Loucy (cell line): ENCODE data around the gene SCGB1A1.

ENCODE experiments used
- CTCF ChIP-seq: fragments of 200-600 bp; sonication (generic); conservative IDR thresholded peaks from 2 replicates; pipeline ENCODE4 v1.5.1; 2014; ENCODE audit warnings: mild to moderate bottlenecking, antibody characterized with exemption, low read length
- EZH2phosphoT487 ChIP-seq: fragments of 200-600 bp; IDR thresholded peaks from 2 replicates; pipeline ENCODE4 v1.6.1; 2018; ENCODE audit warnings: antibody characterized with exemption, mild to moderate bottlenecking, moderate library complexity, borderline replicate concordance

GRCh38 chr11:62404435-62404834 is 14.4 kb upstream of the SCGB1A1 start:
- TF ChIP-seq CTCF (no peak), EZH2phosphoT487 (no peak)
